GM21390 (cell line): ENCODE data around the gene ZNF691.
"Not testable (repeated sequence)": the region's sequence is repeated elsewhere in the genome, so short reads cannot be mapped to it uniquely, and the experiment has no call there.

Source experiments
- ATAC-seq: cut with Tn5 transposase; IDR thresholded peaks from one replicate; pipeline ENCODE4 v1.9.1; 2021; ENCODE audit not compliant: unreplicated experiment

The ZNF691 gene

DNA sequence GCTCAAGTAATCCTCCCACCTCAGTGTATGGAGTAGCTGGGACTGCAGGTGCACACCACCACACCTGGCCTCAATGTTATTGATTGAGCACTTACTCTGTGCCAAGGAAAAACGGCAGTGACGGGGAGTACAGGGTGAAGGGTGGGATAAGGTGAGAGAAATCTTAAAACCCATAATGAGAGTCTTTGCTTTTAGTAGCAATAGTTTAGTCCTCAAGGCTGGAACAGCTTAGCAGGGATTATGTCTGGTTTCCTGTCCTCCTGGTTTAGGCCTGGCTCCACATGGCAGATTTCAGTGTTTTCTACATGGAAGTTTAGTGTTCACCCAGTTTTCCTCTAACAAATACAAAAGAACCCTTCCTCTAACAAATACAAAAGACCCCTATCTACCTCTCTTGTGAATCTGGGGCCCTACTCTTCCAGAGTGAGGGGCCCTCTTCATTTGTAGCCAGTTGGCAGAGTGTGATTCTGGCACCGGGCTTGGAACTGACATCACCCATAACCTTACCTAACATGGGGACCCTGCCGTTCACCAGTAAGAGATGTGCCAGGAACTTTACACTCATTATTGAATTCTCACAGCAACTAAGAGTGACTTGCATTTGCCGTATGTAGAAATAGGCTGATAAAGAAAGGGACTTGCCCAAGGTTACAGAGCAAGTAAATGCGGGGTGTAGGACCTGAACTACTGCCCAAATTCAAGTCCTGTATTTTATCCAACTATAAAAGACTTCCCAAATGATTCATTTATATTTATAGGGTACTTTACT, 6.9 kb downstream of the ZNF691 start:
- no peak for ATAC-seq

DNA sequence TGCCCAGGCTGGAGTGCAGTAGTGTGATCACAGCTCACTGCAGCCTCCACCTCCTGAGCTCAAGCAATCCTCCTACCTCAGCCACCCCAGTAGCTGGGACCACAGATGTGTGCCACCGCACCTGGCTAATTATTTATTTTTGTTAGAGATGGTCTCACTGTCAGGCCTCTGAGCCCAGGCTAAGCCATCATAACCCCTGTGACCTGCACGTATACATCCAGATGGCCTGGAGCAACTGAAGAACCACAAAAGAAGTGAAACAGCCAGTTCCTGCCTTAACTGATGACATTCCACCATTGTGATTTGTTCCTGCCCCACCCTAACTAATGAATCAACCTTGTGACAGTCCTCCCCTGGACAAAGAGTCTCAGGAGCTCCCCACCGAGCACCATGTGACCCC, 10.1 kb downstream of the ZNF691 start:
- not testable (repeated sequence) for ATAC-seq

DNA sequence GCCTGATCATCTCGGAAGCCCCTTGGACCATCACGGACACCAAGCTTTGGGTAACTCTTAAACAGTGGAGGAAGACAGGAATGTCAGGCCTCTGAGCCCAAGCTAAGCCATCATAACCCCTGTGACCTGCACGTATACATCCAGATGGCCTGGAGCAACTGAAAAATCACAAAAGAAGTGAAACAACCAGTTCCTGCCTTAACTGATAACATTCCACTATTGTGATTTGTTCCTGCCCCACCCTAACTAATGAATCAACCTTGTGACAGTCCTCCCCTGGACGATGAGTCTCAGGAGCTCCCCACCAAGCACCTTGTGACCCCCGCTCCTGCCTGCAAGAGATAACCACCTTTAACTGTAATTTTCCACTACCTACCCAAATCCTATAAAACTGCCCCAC, 13.0 kb downstream of the ZNF691 start:
- not testable (repeated sequence) for ATAC-seq

DNA sequence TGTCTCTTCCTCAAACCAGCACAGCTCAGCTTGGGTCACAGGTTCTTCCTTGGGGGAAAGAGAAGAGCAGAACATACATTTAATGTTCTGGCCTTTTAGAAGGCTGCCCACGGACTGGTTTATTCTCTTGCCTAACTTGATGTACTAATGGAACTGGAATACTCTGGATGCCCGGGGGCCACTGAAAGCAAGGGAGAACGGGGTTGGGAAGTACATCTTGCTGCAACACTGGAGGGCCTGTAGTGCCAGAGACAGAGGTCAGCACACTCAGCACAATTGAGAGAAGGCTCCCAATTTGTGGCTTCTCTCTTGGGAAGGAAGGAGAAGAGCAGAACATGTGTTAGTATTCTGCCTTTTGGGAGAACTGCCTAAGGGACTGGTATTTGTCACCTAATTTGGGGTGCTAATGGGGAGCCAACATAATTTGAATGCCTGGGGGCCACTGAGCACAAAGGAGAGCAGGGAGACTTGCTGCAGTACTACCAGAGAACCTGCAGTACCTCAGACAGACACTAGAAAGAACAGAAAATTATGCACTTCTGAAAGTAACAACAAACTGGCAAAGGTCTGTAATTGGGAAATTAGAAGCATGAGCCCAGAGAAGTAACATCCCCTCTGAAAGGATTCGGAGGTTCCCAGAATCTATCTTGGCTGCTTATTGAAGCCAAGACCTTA, 14.1 kb downstream of the ZNF691 start:
- ATAC-seq = no peak

DNA sequence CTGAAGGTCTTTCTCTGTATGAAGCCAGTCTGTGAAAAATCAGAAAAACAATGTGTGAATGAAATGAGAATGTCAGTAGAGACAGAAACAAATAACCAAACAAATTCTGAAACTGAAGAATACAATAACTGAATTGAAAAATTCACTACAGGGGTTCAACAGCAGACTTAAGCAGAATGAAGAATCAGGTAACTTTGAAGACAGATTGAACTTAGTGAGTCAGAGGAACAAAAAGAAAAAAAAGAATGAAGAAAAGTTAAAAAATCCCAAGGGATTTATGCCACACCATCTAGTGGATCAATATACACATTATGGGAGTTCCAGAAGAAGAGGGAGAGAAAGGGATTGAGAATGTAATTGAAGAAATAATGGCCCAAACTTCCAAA, 14.6 kb downstream of the ZNF691 start:
- no peak for ATAC-seq

DNA sequence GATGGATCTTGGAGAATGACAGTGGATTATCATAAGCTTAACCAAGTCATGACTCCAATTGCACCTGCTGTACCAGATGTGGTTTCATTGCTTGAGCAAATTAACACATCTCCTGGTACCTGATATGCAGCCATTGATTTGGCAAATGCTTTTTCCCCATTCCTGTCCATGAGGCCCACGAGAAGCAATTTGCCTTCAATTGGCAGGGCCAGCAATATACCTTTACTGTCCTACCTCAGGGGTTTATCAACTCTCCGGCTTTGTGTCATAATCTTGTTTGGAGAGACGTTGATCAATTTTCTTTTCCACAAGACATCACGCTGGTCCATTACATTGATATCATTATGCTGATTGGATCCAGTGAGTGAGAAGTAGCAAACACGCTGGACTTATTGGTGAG, 20.1 kb downstream of the ZNF691 start:
- ATAC-seq = no peak

DNA sequence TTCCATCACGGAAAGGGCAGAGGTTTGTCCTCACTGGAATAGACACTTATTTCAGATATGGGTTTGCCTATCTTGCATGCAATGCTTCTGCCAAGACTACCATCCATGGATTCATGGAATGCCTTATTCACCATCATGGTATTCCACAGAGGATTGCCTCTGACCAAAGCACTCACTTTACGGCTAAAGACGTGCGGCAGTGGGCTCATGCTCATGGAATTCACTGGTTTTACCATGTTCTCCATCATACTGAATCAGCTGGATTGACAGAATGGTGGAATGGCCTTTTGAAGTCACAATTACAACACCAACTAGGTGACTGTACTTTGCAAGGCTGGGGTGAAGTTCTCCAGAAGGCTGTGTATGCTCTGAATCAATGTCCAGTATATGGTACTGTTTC, 22.1 kb downstream of the ZNF691 start:
- ATAC-seq = not testable (repeated sequence)

DNA sequence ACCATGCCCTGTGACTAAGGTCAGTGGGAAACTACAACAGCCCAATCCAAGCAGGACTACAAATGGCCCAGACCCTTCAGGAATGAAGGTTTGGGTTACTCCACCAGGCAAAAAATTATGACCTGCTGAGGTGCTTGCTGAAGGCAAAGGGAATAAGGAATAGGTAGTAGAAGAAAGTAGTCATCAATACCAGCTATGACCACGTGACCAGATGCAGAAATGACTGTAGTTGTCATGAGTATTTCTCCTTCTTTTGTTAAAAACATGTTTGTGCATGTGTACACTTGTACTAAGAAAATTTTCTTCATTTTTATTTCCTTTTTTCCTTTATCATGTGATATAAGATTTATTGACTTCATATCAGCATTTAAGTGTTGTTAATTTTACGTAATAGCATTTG, 22.8 kb downstream of the ZNF691 start:
- ATAC-seq = not testable (repeated sequence)

DNA sequence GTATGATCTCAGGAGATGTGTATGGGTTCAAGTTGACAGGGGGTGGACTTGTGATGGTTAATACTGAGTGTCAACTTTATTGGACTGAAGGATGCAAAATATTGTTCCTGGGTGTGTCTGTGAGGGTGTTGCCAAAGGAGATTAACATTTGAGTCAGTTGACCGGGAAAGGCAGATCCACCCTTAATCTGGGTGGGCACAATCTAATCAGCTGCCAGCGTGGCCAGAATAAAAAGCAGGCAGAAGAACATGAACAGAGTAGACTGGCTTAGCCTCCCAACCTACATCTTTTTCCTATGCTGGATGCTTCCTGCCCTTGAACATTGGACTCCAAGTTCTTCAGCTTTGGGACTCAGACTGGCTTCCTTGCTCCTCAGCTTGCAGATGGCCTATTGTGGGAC, 23.3 kb downstream of the ZNF691 start:
- not testable (repeated sequence) for ATAC-seq

DNA sequence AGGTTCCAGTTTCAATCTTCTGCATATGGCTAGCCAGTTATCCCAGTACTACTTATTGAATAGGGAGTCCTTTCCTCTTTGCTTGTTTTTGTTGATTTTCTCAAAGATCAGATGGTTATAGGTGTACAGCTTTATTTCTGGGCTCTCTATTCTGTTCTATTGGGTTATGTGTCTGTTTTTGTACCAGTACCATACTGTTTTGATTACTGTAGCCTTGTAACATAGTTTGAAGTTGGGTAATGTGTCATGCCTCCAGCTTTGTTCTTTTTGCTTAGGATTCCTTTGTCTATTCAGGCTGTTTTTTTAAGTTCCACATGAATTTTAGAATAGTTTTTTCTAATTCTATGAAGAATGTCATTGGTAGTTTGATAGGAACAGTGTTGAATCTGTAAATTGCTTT, 26.7 kb downstream of the ZNF691 start:
- ATAC-seq = not testable (repeated sequence)

DNA sequence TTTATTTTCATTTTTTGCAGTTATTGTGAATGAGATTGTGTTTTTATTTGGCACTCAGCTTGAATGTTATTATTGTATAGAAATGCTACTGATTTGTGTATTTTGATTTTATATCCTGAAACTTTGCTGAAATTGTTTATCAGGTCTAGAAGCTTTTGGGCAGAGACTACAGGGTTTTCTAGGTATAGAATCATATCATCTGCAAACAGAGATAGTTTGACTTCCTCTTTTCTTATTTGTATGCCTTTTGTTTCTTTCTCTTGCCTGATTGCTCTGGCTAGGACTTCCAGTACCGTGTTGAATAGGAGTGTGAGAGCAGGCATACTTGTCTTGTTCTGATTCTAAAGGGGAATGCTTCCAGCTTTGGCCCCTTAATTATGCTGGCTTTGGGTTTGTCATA, 27.3 kb downstream of the ZNF691 start:
- ATAC-seq = no peak

DNA sequence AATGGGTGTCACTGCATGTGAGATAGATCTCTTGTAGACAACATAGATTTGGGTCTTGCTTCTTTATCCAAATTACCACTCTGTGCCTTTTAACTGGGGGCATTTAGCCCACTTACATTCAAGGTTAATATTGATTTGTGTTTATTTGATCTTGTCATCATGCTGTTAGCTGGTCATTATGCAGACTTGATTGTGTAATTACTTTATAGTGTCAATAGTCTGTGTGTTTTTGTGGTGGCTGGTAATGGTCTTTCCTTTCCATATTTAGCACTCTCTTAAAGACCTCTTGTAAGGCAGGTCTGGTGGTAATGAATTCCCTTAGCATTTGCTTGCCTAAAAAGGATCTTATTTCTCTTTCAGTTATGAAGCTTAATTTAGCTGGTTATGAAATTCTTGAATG, 29.6 kb downstream of the ZNF691 start:
- no peak for ATAC-seq

DNA sequence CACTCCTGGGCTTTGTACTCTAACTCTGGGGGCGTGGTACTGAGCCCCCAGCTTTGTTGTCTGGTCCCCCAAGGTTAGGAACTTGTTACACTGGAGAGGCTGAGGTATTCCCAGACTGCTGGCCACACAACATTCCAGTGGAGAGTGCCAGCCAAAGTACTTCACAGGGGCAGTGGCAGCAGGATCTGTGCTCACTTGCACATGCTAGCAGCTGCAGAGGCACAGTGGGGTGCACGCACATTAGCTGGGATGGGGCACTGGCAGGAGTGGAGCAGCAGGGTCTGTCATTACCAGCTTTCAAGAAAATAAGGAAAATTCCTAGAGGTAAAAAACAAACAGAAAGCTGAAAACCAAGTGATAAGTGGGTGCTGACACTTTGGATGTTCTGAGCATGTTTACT, 31.0 kb downstream of the ZNF691 start:
- ATAC-seq = no peak

DNA sequence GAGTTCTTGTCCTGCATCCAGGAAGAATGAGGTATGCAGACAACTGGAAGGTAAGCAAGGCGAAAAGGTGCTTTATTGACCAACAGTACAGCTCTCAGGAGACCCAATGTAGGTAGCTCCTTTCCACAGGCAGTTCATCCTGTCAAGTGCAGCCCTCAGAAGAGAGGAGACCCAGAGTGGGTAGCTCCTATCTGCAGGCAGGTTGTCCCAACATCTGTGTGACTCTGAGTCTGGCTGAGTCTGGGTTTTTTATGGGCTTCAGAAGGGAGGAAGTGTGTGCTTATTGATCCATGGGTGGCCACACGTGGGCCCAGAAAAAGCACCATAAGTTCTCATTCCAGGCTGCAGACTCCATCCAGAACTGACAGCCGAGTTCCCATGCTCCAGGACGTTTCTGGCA, 34.0 kb downstream of the ZNF691 start:
- no peak for ATAC-seq

DNA sequence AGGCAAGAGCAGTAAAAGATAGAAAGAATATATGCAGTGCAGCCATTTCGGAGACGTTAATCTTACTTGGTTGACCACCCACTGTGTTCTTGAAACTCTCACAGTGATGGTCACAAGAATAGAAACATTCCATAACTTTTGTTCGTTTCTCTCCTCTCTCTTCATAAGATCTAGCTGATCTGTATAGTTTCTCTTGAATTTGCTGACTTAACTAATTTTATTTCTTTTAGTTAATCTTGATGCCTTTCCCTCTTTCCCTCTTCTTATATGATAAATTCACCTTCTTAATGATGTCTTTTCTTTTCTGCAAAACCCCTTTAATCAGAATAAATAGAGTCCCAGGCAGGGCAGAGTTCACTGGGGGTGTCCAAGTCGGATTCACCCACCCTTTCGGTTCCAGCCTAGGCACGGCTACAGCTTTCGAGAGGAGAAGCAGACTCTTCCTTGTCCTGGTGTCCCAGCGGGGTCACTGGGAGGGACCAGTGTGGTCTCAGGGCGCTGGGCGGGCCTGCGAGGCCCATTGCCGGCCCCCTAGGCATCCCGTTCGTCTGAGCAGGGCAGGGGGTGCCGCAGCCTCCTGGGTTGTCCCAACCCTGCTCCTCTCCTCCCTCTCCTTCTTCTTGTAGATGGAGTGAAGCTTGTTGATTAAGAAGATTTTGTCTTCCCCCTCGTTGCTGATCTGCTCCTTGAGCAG, 39.8 kb downstream of the ZNF691 start:
- ATAC-seq = no peak

DNA sequence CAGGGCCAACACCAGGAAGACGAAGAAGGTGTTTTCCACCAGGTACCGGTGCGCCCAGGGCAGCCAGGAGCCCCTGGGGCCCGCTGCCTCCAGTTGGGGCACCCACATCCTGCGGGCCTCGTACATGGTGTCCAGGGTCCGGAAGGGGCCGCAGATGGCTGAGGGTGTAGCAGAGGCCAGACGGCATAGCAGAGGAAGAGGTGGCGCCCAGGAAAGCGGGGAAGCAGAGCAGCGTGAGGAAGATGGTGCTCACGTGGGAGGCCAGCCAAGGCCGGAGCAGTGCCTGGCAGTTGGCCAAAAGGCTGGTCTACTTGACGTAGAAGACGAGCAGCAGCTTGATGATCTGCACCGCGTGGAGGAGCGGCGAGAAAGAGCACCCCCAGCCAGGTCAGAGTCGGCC, 40.4 kb downstream of the ZNF691 start:
- no peak for ATAC-seq

DNA sequence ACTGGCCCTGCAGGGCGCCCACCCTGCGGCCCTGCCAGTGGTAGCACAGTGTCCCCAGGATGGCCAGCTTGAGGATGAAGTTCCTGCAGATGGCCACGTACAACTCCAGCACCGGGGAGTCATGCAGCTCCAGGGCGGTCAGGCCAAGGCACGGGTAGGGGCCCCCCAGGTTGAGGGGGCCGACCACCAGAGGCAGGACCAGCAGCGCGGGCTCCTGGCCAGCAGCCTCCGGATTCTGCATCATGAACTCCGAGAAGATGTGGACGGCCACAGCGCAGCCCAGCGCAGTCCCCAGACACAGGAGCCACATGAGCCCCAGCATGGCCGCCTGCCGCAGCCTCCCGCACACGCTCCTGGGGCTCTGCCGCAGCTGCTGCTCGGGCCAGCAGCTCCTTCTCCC, 41.0 kb downstream of the ZNF691 start:
- ATAC-seq = no peak

DNA sequence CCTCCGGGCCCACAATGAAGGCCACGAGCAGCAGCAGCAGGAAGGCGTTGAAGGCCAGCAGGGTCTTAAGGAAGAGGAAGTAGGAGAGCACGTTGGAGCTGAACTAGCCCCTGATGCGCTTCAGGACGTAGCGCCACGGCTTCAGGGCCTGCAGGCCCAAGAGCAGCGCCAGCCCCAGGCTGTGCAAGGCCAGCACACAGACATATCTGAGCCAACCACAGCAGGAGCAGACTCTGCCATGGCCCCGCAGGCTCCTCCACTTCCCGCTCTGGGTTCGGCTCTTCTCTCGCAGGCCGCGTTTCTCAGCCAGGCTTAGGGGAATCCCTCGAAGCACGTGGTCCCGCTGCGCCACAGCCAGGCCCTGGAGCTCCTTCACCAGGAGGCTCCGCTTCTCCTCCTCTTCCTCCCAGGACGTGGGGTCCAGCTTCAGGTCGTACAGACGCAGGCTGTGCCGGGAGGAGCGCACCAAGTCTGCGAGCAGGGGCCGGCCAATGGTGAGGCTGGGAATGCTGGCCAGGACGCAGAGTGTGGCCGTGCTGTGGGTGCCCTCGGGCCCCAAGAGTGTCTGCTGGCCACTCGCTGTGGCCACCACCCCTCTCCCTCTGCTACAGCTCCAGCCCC, 41.7 kb downstream of the ZNF691 start:
- no peak for ATAC-seq

DNA sequence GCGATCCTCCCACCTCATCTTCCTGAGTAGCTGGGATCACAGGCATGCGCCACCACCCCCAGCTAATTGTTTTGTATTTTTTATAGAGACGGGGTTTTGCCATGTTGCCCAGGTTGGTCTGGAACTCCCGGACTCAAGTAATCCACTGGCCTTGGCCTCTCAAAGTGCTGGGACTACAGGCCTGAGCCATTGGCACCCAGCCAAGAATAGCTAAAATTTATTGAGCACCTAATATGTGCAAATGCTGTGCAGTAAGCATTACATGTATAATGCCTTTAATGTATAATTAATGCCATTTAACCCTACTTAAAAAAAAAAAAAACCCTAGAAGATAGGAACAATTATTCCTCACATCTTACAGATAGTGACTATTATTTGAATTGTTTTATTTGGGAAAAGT, 42.9 kb downstream of the ZNF691 start:
- ATAC-seq = no peak

DNA sequence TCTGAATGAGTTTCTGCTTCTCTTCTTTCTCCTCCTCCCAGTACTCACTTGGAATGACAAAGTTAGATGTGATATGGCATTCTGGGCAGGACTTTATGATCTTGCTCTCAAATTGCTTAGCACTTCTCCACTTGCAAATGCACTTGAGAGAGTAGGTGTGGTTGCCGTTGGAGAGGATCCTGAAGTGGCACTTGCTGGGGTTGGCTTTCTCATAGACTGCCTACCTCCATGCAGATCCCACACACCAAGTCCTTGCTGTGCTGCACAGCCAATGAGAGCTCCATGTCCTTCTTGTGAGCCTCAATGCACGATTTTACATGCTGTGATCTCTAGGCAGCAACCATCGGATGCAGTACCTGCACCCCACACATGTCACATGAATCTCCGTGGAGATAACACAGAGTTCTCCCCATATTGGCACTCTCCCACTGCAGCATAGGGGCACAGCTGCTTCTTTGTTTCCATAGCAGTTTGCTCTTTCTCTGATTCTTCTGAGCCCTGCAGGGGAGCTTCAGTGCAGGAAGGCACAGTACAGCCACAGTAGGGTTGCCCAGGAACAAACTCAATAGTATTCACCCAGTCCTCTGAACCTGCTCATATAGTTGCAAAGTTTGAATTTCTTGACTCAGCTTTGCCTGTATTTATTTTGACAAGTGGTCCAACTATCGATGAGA, 45.2 kb downstream of the ZNF691 start:
- no peak for ATAC-seq

DNA sequence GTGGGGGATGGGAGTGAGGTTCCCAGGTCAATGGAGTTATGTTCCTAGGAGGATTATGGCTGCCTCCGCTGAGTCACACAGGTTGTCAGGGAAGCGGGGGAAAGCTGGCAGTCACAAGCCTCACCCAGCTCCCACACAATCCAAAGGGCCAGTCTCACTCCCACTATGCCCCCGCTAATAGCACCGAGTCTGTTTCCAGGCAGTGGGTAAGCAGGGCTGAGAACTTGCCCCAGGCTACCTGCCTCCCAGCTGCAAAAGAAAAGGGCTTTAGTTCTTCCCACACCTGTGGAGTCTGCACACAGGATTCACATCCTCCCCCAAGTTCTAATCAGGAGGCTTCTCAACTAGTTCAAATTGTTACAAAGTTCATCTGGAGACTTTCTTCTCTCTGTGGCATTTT, 53.5 kb downstream of the ZNF691 start:
- not testable (repeated sequence) for ATAC-seq
